OCI-M1 (cell line): ENCODE measurements around the gene DNAJC11.
A peak's percentile ranks its signal among the peaks of the same experiment; 100 is the strongest.
"Not testable (repeated sequence)": the region's sequence is repeated elsewhere in the genome, so short reads cannot be mapped to it uniquely, and the experiment has no call there.

Experiments used
- DNase-seq: peaks from one replicate; lab custom pipeline; 2025; lab: John Stamatoyannopoulos, UW

DNAJC11 gene

GRCh38 chr1:6652986-6653385 is 48.6 kb downstream of the DNAJC11 start:
- no peak for DNase-seq

DNA sequence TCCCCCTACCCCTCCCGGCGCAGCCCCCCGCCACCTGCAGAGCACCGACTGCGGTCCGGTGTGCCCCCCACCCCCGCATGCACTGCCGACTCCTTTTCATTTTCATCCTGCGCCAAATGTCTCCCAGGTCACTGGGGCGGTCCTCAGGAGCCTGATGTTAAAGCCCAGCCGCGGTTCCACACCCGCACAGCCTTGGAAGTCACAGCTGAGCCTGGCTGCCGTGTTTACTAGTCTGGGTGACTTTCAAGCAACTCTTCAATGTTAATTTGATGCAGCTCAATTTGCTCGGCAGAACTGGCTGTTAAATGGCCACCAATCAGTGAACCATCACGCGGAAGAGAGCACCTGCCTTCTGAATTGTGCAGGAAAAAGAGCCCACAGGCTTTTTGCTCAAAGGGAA is 49.7 kb downstream of the DNAJC11 start:
- no peak for DNase-seq

DNA sequence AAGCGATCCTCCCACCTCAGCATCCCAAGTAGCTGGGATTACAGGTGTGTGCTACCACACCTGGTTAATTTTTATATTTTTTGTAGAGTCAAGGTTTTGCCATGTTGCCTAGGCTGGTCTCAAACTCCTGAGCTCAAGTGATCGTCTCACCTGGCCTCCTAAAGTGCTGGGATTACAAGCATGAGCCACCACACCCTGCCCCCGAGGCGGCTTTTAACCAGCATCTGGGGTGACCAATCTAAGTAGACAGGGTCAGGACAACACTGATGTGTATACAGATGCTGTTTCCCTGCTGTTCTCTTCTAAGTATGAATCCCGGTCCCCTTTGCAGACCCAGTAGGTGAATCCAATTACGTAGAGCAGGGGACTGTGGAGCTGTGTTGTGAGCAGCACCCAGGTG is 53.1 kb downstream of the DNAJC11 start:
- no peak for DNase-seq

GRCh38 chr1:6646499-6647148 is 55.0 kb downstream of the DNAJC11 start:
- DNase-seq, result peak; percentile 52

DNA sequence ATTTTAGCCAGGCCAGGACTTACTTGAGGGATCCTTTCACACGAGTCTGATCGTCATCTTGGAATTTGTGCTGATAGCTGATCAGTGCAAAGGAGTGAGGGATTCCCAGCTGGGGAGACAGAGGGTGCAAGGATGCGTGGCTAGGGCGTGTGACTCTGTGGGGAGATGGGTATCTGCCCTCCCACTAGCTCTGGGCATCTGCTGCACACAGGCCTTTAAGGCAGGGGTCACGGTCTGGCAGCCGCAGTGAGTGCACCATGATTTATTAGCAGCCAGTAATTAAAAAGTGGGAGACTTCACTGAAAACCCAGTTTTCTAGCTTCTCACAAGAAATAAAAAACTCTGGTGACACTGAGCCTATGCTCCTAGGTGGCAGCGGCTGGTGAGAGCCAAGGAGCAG is 56.6 kb downstream of the DNAJC11 start:
- no peak for DNase-seq

GRCh38 chr1:6640867-6641266 is 60.7 kb downstream of the DNAJC11 start:
- DNase-seq, result not testable (repeated sequence)

DNA sequence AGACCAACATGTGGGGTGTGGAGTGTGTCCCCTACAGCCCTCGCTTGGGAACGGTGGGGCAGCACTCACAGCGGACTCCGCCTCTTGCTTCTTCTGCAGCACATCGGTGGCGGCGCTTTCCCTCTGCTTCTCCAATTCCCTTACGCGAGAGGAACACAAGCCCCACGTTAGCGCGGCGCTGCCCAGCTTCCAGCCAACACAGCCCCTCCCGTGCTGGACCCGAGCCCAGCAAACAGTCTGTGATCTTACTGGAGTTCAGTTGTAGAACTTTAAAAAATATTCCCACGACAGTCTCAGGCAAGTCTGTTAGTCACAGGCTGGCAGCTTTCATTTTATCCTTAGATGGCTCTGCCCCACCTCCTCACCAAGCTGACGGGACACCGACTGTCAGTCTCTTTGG is 63.4 kb downstream of the DNAJC11 start:
- no peak for DNase-seq

DNA sequence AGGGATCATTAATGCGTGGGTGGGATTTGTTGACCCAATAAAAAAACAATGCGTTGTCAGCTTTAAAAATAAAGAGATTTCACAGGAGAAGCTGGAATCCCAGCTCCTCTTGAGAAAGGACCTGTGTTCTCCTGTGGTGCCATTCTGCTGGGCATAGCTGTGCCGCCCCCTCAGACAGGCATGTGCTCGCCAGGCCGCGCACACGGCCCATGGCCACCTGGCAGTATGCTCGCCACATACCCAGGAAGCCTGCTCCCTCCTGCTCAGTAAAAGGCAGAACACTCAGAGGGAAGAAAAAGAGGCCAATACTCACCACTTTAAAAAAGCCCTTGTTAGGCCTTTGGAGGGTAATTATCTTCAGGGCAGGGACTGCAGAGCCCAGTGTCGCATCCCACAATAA is 63.8 kb downstream of the DNAJC11 start:
- no peak for DNase-seq

DNA sequence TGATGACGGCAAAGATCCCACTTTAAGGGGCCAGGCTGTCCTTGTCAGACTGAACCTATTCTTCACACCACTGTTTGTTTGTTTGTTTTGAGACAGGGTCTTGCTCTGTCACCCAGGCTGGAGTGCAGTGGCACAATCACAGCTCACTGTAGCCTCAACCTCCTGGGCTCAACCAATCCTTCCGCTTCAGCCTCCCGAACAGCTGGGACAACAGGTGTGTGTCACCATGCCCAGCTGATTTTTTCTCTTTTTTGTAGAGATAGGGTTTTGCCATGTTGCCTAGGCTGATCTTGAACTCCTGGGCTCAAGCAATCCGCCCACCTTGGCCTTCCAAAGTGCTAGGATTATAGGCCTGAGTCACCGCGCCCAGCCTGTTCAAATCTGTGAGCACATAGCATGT is 64.8 kb downstream of the DNAJC11 start:
- not testable (repeated sequence) for DNase-seq

DNA sequence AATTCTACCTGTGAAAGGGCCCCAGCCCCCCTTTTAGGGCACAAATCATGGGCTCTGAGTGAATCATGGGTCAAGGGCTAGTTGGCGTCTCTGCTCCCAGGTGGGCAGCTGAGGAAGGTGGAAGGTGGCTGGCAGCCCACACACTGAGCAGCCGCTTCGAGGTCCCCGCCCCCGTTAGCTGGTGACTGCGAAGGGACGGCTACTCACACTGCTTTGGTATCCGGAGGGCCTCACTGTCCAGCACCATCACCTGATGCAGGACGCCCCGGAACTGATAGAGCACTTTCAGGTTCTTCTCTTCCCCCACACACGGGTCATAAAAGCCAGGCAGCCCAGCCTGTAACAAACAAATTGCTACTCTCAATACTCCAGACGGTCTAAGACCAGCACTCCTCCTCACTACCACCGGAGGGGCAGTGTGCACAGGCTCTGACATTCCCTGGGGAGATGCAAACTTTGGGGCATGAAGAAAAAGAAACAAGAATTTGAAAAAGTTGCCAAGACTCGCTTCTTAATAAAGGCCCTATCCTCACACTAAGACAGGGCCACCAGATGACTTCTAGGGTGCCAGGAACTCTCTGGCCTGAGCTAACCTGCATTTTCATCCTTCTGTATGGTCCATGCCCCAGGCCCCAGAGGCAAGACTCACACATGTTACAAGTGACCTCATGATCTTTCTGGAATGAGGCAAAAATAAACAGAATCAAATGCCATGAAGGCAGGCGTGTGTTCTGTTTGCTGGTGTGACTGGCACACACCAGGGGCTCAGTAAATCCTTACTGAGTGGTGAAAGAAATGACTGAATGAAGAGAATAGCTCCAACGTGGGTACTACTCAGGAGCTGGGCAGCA is 65.5 kb downstream of the DNAJC11 start:
- DNase-seq, result no peak

DNA sequence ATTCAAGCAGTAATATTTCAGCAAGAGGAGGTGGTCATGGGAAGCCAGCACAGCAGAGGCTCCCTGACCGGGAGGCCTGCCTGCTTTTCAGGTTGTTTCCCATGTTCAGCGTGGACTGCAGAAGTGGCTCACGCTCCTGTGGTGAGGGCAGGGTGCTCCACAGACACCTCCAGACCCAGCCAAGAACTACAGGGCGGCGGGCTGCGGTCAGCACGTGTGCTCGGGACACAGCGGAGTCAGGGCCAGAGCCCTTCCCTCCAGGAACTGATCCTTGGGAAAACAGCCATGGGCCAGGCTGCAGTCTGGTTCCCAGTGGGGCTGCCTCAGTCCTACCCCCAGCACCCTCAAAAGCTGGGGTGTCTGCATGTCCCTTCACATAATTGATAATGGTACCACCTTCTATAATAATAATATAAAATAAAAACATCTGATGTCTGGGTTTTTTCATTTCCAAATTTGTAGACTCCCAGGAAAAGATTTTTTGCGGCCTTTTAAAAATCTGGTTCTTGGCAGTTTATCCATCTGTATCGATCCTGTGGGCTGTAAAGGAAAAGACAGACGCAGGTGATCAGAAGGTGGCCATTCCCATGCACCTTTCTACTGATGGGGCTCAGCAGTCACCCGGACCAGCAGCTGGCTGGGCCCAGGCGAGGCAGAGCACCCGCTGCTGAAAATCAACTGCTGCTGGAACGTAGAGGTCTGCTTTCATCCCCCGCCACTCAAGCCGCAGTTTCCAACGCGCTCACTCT is 66.3 kb downstream of the DNAJC11 start:
- DNase-seq, result no peak

DNA sequence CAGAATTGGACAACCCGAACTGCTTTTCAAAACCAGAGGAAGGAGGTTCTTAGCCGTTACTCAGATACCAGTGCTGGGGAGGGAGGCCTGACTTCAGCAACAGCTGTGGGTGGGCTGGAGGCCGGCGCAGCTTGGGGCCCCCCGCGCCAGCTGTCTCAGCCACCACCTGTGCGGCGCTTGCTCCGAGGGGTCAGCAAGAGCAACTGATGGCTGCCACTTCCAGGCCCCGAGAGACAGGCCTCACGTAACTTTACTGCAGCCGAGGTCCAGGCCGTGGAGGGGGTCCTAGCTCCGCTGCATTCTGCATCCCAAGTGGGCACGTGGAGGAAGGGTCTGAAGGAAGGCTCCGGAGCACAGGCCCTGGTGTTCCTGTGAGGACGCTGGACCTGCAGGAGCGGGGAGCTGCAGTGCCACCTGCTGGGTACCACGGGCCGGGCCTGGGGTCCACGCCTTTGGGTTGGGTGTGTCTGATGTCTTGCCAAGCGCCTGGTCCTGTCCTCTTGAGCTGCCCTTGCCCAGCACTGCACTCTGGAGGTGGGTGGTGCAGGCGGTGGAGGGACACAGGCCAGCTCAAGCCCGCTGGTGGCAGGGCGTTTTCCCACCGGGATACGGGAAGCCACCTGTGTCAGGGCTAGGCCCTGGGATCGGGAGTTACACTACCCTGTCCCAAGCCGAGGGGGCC is 67.1 kb downstream of the DNAJC11 start:
- peak; percentile 25 for DNase-seq

DNA sequence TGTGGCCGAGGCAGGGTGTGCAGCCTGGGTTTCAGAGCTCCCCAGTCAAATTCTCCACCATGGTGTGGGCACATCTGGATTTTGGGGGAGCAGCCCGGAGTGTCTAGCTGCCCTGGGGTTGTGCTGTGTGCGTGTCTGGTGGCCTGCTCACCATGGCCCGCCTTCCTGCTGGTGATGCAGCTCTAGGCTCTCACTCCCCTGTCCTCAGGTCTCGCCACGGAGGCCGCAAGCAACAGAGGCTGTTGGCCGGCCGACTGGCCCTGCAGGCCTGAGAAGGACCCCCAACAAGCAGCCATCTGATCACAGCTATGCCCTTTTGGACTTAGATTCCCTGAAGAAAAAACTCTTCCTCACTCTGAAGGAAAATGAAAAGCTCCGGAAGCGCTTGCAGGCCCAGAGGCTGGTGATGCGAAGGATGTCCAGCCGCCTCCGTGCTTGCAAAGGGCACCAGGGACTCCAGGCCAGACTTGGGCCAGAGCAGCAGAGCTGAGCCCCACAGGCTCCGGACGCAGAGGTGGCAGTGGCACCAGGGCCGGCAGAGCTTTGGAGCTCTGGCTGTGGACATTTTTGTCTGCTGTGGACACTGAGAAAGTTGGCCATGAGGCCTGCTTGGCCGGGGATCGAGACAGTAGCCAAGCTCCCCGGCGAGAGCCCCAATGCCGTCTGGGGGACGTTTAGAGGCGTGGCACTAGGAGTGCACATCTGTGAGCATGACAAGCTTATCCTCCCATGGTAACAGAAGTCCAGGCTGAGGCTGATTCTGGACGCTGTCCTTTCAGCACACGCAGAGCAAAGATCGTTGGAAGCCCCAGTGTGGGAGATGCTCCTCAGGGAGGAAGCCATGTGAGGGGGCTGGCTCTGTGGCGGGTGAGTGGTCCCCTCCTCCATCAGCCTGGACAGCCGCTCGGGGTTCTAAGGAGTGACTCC is 68.8 kb downstream of the DNAJC11 start:
- no peak for DNase-seq

GRCh38 chr1:6631058-6631457 is 70.6 kb downstream of the DNAJC11 start:
- DNase-seq, result no peak

DNA sequence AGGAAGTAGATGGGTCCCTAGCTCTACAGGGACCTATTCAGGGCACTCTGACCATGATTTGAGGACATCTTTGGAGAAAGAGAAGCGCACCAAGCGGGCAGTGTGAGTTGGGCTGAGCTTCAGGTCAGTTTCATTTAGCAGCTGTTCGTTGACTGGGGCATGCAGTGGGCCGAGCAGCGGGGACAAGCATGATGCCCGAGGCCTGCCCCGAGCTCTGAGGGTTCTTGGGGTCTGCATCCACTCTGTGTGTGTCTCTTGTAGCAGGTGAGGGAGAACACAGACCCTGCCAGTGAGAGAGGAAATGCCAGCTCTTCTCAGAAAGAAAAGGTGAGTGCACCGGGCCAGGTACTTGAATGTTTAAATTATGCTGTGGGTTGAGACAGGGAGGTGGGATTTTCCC is 71.6 kb downstream of the DNAJC11 start:
- DNase-seq, result no peak

GRCh38 chr1:6628971-6629479 is 72.6 kb downstream of the DNAJC11 start:
- DNase-seq, result no peak

- no peak for DNase-seq
These were observed 73.6 kb downstream of the DNAJC11 start for GRCh38 chr1:6627841-6628545.

- no peak for DNase-seq
These were observed 74.6 kb downstream of the DNAJC11 start for GRCh38 chr1:6627031-6627430.

GRCh38 chr1:6625584-6626149 is 75.9 kb downstream of the DNAJC11 start:
- DNase-seq, result peak; percentile 60
